Natural killer cell treated with Interleukin-12 subunit alpha and Interleukin-12 subunit beta and Interleukin-15 and Interleukin-18, amount 100 ng/mL, for 72 hours (primary cell): Measurements from ENCODE around the gene CACNA1B. TPM values are rescaled to one million over a fixed set of nuclear protein-coding genes. Genes with fewer than 3 reads are reported as not detected.
A peak's percentile ranks its signal among the peaks of the same experiment; 100 is the strongest.
"Not testable (repeated sequence)": the region's sequence is repeated elsewhere in the genome, so short reads cannot be mapped to it uniquely, and the experiment has no call there.

ENCODE experiments used
- ATAC-seq, 2 donors: fragments of 150-1000 bp; cut with Tn5 transposase in 1 of 2; sonication (Bioruptor Pico), chemical (Tn5 transposase) in 1 of 2; 2 replicates each; pipeline ENCODE4 v1.10.0; 2021
- DNase-seq: peaks from one replicate; pipeline ENCODE4 v3.0.0; 2022; ENCODE audit warnings: low spot score
- H3K27ac Mint-ChIP-seq, 2 donors: 1 replicate in 1 of 2; 2 replicates in 1 of 2; pipeline ENCODE4 v1.8.0; 2022; ENCODE audit warnings: mixed read lengths in 2 of 2, mild to moderate bottlenecking in 1 of 2, moderate library complexity in 1 of 2
- H3K27me3 Mint-ChIP-seq, 2 donors: 1 replicate in 1 of 2; 2 replicates in 1 of 2; pipeline ENCODE4 v1.8.0; 2022; ENCODE audit warnings: mixed read lengths in 2 of 2
- H3K36me3 Mint-ChIP-seq: one replicate; pipeline ENCODE4 v1.8.0; 2022; ENCODE audit warnings: mixed read lengths
- H3K4me1 Mint-ChIP-seq, 2 donors: 1 replicate in 1 of 2; 2 replicates in 1 of 2; pipeline ENCODE4 v1.8.0; 2022; ENCODE audit warnings: low read depth in 2 of 2, mixed read lengths in 2 of 2, mild to moderate bottlenecking in 1 of 2
- H3K4me3 Mint-ChIP-seq: one replicate; pipeline ENCODE4 v1.8.0; 2022; ENCODE audit warnings: mixed read lengths
- H3K9me3 Mint-ChIP-seq: 2 replicates; pipeline ENCODE4 v1.8.0; 2022; ENCODE audit warnings: mixed read lengths
- total RNA-seq, 2 donors: library from RNA; stranded (reverse); gene quantifications; one replicate each; pipeline ENCODE4 v1.2.3, GENCODE V29; 2022

Gene CACNA1B
- total RNA-seq, 2 donors from 2014 or later, result 0.11 to 0.90 TPM

GRCh38 chr9:137884547-137884946, 7.0 kb downstream of the CACNA1B start:
- not testable (repeated sequence) for H3K36me3 Mint-ChIP-seq, H3K9me3 Mint-ChIP-seq, DNase-seq, H3K4me1 Mint-ChIP-seq, H3K27me3 Mint-ChIP-seq, H3K4me3 Mint-ChIP-seq, ATAC-seq, H3K27ac Mint-ChIP-seq

- not testable (repeated sequence) for H3K27ac Mint-ChIP-seq, H3K9me3 Mint-ChIP-seq, H3K4me3 Mint-ChIP-seq, H3K27me3 Mint-ChIP-seq, DNase-seq, ATAC-seq, H3K36me3 Mint-ChIP-seq, H3K4me1 Mint-ChIP-seq
Measured at GRCh38 chr9:137885121-137885520, 7.5 kb downstream of the CACNA1B start.

DNA sequence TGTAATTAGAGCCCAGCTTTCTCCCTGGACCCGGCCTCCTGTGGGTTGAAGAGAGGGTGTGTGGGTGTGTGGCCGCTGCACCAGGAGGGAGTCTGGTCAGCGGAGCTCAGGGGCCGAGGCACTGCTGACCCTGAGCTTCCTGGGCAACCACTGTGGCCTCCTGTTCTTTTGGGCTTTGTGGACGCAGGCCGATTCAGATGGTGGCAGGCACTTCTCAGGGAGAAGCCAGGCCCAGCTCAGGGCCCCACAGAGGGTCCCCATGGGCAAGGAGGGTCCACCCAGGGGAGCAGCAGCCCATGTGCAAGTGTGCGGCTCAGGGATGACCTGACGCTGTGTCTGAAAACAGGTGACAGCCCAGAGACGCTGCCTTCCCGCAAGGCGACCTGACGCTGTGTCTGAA, 11.0 kb downstream of the CACNA1B start:
- not testable (repeated sequence) for H3K4me1 Mint-ChIP-seq, H3K27me3 Mint-ChIP-seq, H3K36me3 Mint-ChIP-seq, DNase-seq, H3K4me3 Mint-ChIP-seq, H3K27ac Mint-ChIP-seq, ATAC-seq, H3K9me3 Mint-ChIP-seq

DNA sequence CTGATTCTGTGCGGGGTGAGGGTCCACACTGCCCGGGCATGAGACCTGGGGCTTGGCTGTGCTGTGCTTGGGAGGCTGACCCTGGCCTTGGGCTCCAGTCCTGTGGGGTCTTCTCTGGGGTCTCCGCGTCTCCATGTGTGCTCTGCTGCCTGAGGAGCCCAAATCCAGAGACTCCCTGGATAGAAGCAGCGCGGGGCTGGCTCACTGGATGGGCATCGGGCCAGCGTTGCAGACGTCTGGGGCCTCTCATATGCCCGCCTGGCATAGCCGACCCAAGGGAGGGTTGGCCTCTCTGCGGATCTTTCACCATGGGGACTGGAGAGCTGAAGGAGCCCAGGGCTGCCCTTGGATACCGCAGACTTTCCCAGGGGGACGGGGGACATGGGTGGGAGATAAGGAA, 12.4 kb downstream of the CACNA1B start:
- not testable (repeated sequence) for DNase-seq, H3K27me3 Mint-ChIP-seq, H3K27ac Mint-ChIP-seq, H3K4me1 Mint-ChIP-seq, H3K9me3 Mint-ChIP-seq, ATAC-seq, H3K4me3 Mint-ChIP-seq, H3K36me3 Mint-ChIP-seq

- H3K27ac Mint-ChIP-seq, H3K4me1 Mint-ChIP-seq, H3K4me3 Mint-ChIP-seq, H3K27me3 Mint-ChIP-seq, H3K9me3 Mint-ChIP-seq, DNase-seq, H3K36me3 Mint-ChIP-seq: not testable (repeated sequence)
- ATAC-seq, result peak in 1 of 2 donors; percentile 3
Measured at GRCh38 chr9:137890768-137891587, 13.4 kb downstream of the CACNA1B start.

GRCh38 chr9:137891588-137892423, 14.2 kb downstream of the CACNA1B start:
- no peak overlapping the region for H3K4me3 Mint-ChIP-seq
- H3K4me1 Mint-ChIP-seq, result no peaks in the 10 kb centered on the region
- no peak overlapping the region for H3K27ac Mint-ChIP-seq
- DNase-seq (no peak), ATAC-seq (no peak)
- H3K27me3 Mint-ChIP-seq, result peaks cover 4 to 8% of the 10 kb centered on the region in 2 donors
- H3K9me3 Mint-ChIP-seq, result no peaks in the 10 kb centered on the region
- H3K36me3 Mint-ChIP-seq, result no peaks in the 10 kb centered on the region

DNA sequence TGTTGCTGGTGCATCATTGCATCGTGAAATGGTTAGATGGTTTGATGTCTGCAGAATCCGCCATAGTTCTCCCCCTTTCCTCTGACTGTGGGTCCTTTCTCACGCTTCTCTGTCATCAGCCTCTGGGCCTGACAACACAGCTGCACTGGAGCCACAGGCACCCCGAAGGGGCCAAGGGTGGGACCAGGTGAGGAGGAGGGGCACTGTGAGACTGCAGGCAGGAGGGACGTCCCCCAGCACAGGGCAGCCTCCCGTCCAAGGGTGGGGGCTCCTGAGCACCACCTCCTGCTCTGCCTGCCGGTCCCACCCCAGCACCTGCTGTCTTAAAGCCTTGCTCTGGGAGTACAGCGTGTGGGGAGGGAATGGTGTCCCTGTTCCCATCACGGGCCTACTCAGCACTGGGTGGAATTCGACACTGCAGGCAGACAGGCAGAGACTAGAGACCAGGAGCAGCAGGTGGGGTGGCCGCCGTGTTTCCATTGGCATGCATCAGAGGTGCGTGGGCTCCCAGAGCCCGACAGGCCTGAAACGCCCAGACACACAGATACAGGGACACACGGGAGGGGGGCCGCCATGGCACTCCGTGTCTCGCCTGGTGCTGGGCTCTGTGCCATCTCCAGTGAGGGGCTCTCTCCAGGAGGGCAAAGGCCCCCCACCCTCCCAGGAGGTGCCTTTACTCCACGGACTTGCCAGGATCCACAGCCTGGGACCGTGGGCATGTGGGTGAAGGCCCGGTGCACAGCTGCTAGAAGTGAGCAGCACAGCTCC, 15.0 kb downstream of the CACNA1B start:
- H3K27ac Mint-ChIP-seq, result no peak overlapping the region
- no peaks in the 10 kb centered on the region for H3K9me3 Mint-ChIP-seq
- H3K4me1 Mint-ChIP-seq, result no peaks in the 10 kb centered on the region
- no peak for ATAC-seq
- DNase-seq, result no peak
- H3K4me3 Mint-ChIP-seq, result no peak overlapping the region
- peaks cover 8 to 13% of the 10 kb centered on the region in 2 donors for H3K27me3 Mint-ChIP-seq
- H3K36me3 Mint-ChIP-seq, result no peaks in the 10 kb centered on the region

- Mint-ChIP-seq H3K27ac (no peak overlapping the region), H3K4me3 (no peak overlapping the region), H3K9me3 (no peaks in the 10 kb centered on the region), H3K4me1 (no peaks in the 10 kb centered on the region), H3K36me3 (no peaks in the 10 kb centered on the region), H3K27me3 (peaks cover 8 to 13% of the 10 kb centered on the region in 2 donors)
- DNase-seq (no peak), ATAC-seq (no peak)
Measured at GRCh38 chr9:137893670-137894069, 16.1 kb downstream of the CACNA1B start.

- ATAC-seq, result peak; percentile 28 to 52
- DNase-seq, result no peak
- Mint-ChIP-seq H3K27ac (no peak overlapping the region), H3K4me3 (no peak overlapping the region), H3K9me3 (no peaks in the 10 kb centered on the region), H3K36me3 (no peaks in the 10 kb centered on the region), H3K4me1 (no peaks in the 10 kb centered on the region), H3K27me3 (peaks cover 15 to 25% of the 10 kb centered on the region in 2 donors)
Measured at GRCh38 chr9:137899551-137900360, 22.2 kb downstream of the CACNA1B start.

DNA sequence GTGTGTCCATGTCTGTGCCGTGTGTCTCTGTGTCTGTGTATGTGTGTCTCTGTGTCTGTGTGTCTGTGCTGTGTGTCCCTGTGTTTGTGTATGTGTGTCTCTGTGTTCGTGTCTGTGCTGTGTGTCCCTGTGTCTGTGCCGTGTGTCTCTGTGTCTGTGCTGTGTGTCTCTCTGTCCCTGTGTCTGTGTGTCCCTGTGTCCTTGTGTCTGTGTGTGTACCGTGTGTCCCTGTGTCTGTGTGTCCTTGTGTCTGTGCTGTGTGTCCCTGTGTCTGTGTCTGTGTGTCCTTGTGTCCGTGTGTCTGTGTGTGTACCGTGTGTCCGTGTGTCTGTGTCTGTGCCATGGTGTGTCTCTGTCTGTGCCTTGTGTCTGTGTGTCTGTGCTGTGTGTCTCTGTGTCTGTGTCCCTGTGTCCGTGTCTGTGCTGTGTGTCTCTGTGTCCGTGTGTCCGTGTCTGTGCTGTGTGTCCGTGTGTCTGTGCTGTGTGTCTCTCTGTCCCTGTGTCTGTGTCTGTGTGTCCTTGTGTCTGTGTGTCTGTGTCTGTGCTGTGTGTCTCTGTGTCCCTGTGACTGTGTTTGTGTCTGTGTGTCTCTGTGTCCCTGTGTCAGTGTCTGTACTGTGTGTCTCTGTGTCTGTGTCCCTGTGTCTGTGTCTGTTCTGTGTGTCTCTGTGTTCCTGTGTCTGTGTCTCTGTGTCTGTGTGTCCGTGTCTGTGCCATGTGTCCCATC, 23.2 kb downstream of the CACNA1B start:
- peaks cover 15 to 21% of the 10 kb centered on the region in 2 donors for H3K27me3 Mint-ChIP-seq
- ATAC-seq, result peak; percentile 24 to 40
- no peak overlapping the region for H3K4me3 Mint-ChIP-seq
- no peak for DNase-seq
- no peaks in the 10 kb centered on the region for H3K4me1 Mint-ChIP-seq
- no peak overlapping the region for H3K27ac Mint-ChIP-seq
- H3K9me3 Mint-ChIP-seq, result no peaks in the 10 kb centered on the region
- H3K36me3 Mint-ChIP-seq, result no peaks in the 10 kb centered on the region

DNA sequence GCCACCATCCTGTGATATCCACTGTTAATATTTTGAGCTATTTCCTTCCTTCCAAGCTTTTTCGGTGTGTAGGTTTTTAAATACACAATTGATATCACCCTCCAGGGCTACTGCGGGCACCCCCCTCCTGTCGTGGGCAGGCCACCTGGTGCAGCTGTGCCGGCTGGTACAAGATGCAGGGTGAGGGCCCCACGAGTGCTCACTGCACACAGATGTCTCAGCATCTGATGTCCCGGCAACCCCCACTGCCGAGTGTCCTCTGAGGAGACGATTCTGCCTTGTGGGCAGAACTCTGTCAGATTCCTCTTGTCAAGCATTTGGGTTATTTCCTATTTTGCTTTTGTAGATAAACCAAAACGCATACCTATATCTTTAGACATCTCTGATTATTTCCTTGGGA, 25.1 kb downstream of the CACNA1B start:
- Mint-ChIP-seq H3K9me3 (no peaks in the 10 kb centered on the region), H3K27ac (no peak overlapping the region), H3K36me3 (no peaks in the 10 kb centered on the region), H3K4me1 (no peaks in the 10 kb centered on the region), H3K27me3 (peaks cover 16 to 30% of the 10 kb centered on the region in 2 donors), H3K4me3 (no peak overlapping the region)
- DNase-seq, result no peak
- no peak for ATAC-seq

DNA sequence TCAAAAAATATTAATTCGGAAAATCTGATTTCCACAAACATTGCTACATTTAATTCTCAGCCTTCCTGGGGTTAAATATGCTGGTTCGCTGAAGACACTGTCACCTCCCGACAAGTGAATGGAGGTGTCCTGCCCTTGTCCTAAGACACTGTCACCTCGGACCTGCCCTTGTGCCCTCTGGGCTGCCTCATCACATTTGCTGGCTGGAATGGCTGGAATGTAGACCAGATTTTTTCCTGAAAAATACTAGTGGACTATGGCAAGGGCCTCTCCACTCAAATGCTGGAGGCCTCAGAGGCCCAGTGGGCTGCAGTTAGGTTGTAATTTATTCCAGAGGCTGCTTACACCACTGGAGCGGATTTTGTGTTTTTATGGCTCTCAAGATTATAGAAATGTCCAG, 28.2 kb downstream of the CACNA1B start:
- no peak overlapping the region for H3K4me3 Mint-ChIP-seq
- DNase-seq, result no peak
- peaks cover 19 to 39% of the 10 kb centered on the region in 2 donors for H3K27me3 Mint-ChIP-seq
- no peak overlapping the region for H3K27ac Mint-ChIP-seq
- H3K9me3 Mint-ChIP-seq, result no peaks in the 10 kb centered on the region
- no peaks in the 10 kb centered on the region for H3K36me3 Mint-ChIP-seq
- no peak for ATAC-seq
- H3K4me1 Mint-ChIP-seq, result no peaks in the 10 kb centered on the region
